WERI-Rb-1 (cell line): ENCODE results near the gene OR9Q1.

Source experiments
- DNase-seq: peaks from one replicate; pipeline ENCODE4 v3.0.0-alpha.2; 2020
- H3K27ac ChIP-seq: fragments of 250-450 bp; sonication (Bioruptor Pico); 2 replicates; pipeline ENCODE4 v1.5.1; 2020; ENCODE audit warnings: mild to moderate bottlenecking, moderate library complexity
- H3K27me3 ChIP-seq: fragments of 250-450 bp; sonication (Bioruptor Pico); 2 replicates; pipeline ENCODE4 v1.5.1; 2021; ENCODE audit warnings: mild to moderate bottlenecking, low read depth, moderate library complexity; ENCODE audit not compliant: insufficient read depth, severe bottlenecking
- H3K36me3 ChIP-seq: fragments of 250-450 bp; sonication (Bioruptor Pico); 2 replicates; pipeline ENCODE4 v1.5.1; 2020; ENCODE audit warnings: mild to moderate bottlenecking, moderate library complexity
- H3K4me3 ChIP-seq: 2 replicates; pipeline ENCODE4 v1.5.1; 2011; ENCODE audit warnings: low read depth, mild to moderate bottlenecking, control low read depth, low read length
- H3K9me3 ChIP-seq: fragments of 250-450 bp; sonication (Bioruptor Pico); 2 replicates; pipeline ENCODE4 v1.5.1; 2021; ENCODE audit warnings: mild to moderate bottlenecking, moderate library complexity; ENCODE audit not compliant: severe bottlenecking
- TF ChIP-seq, protein P1 (sequence below): IDR thresholded peaks from 2 replicates; pipeline ENCODE4 v1.5.1; 2011; ENCODE audit warnings: low read depth, mild to moderate bottlenecking, control low read depth, inconsistent platforms, low read length

Gene OR9Q1

DNA sequence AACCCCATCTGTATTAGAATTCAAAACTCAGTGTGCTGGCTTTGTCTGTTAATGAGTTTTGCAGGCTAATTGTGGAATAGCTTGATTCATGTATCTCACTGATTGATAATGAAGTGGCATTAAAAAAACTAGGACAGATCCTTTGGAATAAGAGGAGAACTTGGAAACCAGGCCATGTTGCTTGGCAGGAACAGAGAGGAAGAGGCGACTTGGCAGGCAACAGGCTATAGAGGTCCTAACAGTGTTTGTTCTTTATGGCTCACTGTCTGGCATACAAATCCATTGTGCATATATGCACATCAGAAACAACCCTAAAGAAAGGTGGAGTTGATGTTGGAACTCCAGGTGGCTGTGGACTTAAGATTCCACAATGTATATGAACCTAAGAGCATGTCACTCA is 119.1 kb downstream of the OR9Q1 start:
- Histone ChIP-seq H3K4me3 (no peak overlapping the region), H3K36me3 (no peaks in the 10 kb centered on the region), H3K27me3 (peaks cover 17% of the 10 kb centered on the region), H3K27ac (no peak overlapping the region), H3K9me3 (peaks cover 3% of the 10 kb centered on the region)
- TF ChIP-seq, protein P1, sequence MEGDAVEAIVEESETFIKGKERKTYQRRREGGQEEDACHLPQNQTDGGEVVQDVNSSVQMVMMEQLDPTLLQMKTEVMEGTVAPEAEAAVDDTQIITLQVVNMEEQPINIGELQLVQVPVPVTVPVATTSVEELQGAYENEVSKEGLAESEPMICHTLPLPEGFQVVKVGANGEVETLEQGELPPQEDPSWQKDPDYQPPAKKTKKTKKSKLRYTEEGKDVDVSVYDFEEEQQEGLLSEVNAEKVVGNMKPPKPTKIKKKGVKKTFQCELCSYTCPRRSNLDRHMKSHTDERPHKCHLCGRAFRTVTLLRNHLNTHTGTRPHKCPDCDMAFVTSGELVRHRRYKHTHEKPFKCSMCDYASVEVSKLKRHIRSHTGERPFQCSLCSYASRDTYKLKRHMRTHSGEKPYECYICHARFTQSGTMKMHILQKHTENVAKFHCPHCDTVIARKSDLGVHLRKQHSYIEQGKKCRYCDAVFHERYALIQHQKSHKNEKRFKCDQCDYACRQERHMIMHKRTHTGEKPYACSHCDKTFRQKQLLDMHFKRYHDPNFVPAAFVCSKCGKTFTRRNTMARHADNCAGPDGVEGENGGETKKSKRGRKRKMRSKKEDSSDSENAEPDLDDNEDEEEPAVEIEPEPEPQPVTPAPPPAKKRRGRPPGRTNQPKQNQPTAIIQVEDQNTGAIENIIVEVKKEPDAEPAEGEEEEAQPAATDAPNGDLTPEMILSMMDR: no peak
- no peak for DNase-seq

DNA sequence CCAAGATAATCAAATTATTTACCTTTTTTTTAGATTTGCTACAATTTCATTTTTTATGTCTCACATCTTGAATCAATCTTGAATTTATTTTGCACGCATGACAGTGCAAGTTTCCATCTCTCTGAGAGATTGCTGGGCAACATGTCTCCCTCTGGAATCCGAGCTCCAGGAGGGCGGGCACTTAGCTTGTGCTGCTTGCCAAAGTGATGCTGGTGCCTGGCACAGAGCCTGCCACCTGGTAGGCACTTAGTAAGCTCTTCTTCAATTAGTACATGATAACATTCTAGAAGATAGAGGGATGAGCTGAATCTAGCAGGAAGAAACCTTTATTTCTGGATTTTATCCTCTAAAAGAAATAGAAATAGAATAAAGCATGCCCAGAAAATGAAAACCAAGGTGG is 129.1 kb downstream of the OR9Q1 start:
- Histone ChIP-seq H3K27ac (no peak overlapping the region), H3K4me3 (no peak overlapping the region), H3K9me3 (no peaks in the 10 kb centered on the region), H3K36me3 (no peaks in the 10 kb centered on the region), H3K27me3 (peaks cover 27% of the 10 kb centered on the region)
- DNase-seq: no peak
- TF ChIP-seq, protein P1: no peak

DNA sequence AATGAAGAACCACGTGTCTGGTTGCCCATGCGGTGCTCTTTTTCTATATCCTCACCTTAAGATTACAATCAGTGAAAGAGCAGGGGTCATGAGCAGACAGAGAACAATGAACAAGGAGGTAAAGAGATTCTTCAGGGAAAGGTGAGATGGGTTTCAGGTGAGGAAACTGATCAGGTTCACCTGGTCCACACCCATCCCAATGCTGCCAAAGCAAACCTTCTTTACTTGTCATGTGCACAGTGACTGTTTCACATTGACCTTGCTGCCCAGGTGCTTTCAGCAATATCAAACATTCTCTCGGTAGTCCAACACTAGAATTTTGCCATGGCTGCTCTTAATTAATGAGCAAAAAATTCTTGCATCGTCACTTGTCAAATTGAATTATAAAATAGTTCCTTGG is 140.7 kb downstream of the OR9Q1 start:
- DNase-seq: no peak
- Histone ChIP-seq H3K9me3 (no peaks in the 10 kb centered on the region), H3K27ac (no peak overlapping the region), H3K4me3 (no peak overlapping the region), H3K27me3 (peaks cover 40% of the 10 kb centered on the region), H3K36me3 (no peaks in the 10 kb centered on the region)
- TF ChIP-seq, protein P1: no peak

DNA sequence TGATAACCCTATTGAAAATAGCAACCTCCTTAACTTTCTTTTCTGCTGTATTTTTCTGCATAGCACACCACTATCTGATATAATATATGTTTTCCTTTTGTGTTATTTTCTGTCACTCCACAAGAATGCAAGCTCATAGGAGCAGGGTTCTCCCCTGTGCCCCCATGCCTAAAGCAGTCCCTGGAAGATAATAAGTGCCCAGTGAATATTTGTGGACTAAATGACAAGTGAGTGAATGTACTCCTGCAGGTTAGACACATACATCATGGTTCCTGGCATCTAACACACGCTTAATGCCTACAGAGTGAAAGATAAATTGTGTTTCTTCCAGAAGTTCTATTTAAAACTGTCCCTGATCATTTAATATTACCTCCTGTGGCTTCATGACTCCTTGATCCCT is 141.3 kb downstream of the OR9Q1 start:
- Histone ChIP-seq H3K27me3 (peaks cover 40% of the 10 kb centered on the region), H3K27ac (no peak overlapping the region), H3K36me3 (no peaks in the 10 kb centered on the region), H3K9me3 (no peaks in the 10 kb centered on the region), H3K4me3 (no peak overlapping the region)
- no peak for DNase-seq
- TF ChIP-seq, protein P1: no peak

DNA sequence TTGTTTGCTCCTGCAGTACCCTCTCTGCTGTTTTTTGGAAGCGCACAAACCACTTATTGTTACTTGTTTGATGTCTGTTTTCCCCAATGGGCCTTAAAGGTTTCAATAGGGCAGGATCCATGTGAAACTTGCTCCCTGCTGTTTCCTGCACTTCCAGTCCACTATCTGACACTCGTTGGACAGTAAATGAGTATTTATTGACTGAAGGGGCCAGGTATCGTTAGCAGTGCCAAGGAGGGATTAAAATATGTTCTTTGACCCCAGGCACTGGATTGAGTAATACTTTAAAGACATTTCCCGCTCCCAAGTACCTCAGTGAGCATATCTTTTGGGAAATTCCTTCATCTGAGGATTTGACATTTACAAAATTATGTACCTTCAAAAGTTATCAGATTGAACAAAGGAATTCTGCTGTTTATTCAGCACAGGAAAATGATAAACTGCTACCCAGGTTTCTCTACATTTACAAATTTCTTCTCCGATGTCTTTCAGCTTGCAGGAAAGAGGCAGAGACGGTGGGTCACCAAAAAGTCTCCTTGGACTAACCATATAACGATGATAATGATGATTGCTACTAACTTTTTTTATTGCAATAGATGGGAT is 141.9 kb downstream of the OR9Q1 start:
- H3K27ac ChIP-seq: no peak overlapping the region
- H3K27me3 ChIP-seq: peaks cover 40% of the 10 kb centered on the region
- no peak for DNase-seq
- TF ChIP-seq, protein P1: no peak
- H3K4me3 ChIP-seq: no peak overlapping the region
- H3K36me3 ChIP-seq: no peaks in the 10 kb centered on the region
- H3K9me3 ChIP-seq: no peaks in the 10 kb centered on the region

DNA sequence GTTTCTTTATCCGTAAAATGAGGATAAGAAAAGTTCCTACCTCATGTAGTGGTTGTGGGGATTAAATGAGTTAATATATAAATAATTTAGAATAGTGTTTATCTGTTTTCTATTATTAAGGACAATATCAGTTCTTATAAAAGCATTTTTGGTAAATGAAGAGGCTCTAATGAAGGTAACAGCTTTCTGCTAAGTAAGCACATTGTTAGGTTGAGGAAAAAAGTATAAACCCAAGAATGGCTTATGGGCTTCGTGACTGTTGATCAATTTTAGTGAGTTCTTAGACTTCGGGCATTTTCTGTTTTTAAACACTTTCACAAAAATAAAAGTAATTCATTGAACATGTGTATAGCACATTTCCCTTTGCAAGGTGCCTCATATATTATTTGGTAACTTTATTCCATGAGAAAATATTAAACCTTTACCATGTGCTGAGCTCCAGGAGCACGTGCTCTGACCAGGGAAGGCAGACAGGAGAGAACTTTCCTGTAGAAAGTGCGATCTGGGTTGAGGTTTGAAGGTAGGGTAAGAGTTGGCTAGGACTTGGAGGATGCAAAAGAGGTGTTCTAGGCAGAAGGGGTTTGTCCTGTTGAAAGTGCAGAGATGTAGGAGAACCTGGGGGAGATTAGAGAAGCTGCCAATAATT is 153.9 kb downstream of the OR9Q1 start:
- no peaks in the 10 kb centered on the region for H3K36me3 ChIP-seq
- no peak overlapping the region for H3K4me3 ChIP-seq
- TF ChIP-seq, protein P1: no peak
- peaks cover 54% of the 10 kb centered on the region for H3K27me3 ChIP-seq
- no peak for DNase-seq
- H3K27ac ChIP-seq: no peak overlapping the region
- no peaks in the 10 kb centered on the region for H3K9me3 ChIP-seq
